Measurements from ENCODE around the gene PCDH11X. TPM values are rescaled to one million over a fixed set of nuclear protein-coding genes. Genes with fewer than 3 reads are reported as not detected.
"Not testable (repeated sequence)": the region's sequence is repeated elsewhere in the genome, so short reads cannot be mapped to it uniquely, and the experiment has no call there.

PCDH11X gene
- total RNA-seq: not detected in 2 replicates

GRCh38 chrX:91779135-91779534 lies at the start of gene PCDH11X:
Gene PCDH11X (plus strand): TSS chrX:91779375. CDS start chrX:91835505, 56,130 bp downstream.
- intact Hi-C loops (cut with micrococcal nuclease): not testable (repeated sequence)

DNA sequence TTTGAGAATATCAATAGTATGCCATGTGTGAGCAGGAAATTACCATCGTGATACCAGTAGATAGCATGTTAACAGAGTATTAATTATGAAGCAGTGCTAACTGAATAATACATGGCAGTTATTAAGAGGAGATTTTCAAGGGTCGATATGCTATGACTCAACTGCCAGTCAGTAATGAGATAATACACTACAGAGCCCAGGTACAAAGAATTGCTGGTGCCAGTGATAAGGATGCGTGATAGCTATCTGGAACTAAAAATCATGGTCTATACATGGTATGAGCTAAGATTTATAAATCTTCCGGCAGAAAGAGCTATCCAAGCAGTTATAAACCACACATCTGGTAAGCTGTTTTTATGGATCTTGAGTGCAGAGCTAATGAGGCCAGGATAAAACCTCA lies 31.7 kb upstream of the PCDH11X start:
- intact Hi-C loops (cut with micrococcal nuclease): not testable (repeated sequence)

GRCh38 chrX:91753022-91753421 lies 26.2 kb upstream of the PCDH11X start:
- intact Hi-C loops (cut with micrococcal nuclease): not testable (repeated sequence)

DNA sequence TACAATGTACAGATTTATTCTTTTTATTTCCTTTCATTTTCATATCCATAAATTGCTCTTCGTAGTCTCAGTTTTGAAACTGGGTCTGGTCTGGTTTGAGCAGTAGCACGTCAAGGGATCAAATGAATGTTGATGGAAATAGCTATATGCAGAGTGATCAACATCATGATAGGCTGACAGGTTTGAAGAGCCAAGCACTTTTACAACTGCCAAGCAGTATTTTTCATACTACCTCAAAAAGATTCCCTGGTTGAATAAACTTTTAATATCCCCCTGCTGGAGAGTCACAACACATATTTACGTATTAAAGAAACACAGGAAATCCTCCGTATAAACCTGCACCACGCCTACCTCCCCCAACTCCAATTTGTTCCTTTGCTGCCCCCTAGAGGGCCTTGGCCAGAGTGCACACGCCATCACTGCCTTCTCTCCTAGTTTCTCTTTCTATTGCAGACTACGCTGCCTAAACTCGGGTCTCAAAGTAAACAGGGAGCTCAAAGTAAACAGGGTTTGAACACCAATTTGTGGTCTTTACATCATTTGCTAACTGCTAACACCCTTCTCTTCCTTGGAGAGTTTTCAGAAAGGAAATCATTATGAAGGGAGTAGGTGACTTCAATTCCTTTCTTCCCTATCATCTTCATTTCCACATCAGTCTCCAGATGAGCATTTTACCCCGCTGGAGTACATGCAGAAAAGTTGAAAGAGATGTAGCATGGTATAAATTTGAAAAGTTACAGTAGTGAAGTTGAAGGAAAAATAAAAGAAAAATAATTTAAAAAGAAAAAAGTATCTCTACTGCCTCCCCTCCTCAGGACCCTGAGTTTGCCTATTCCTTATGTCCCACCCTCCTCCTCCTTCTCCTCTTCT lies 8.3 kb upstream of the PCDH11X start:
- intact Hi-C loops (cut with micrococcal nuclease): not testable (repeated sequence)

DNA sequence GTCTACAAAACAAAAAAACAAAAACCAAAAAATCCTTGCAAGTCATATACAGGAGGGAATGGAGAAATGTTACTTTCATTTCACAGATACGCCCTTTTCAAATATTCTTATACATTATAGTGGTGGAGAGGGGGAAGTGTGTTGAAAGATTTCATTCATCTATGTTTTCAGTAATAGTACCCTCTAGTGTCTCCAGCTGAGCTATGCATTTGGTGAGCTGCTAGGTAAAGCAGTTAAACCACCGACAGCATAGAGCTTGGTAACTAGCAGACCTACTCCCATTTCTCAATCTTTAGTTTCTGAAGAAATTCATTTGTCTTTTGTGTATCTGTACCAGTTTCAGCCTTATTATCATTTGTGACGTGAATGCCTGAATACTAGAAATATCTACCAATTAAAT lies 5.2 kb upstream of the PCDH11X start:
- intact Hi-C loops (cut with micrococcal nuclease): not testable (repeated sequence)

- intact Hi-C loops (cut with micrococcal nuclease): not testable (repeated sequence)
Measured at GRCh38 chrX:91780008-91780407, 833 bp downstream of the PCDH11X start.

- intact Hi-C loops (cut with micrococcal nuclease): not testable (repeated sequence)
Measured at GRCh38 chrX:91780698-91781097, 1.5 kb downstream of the PCDH11X start.

DNA sequence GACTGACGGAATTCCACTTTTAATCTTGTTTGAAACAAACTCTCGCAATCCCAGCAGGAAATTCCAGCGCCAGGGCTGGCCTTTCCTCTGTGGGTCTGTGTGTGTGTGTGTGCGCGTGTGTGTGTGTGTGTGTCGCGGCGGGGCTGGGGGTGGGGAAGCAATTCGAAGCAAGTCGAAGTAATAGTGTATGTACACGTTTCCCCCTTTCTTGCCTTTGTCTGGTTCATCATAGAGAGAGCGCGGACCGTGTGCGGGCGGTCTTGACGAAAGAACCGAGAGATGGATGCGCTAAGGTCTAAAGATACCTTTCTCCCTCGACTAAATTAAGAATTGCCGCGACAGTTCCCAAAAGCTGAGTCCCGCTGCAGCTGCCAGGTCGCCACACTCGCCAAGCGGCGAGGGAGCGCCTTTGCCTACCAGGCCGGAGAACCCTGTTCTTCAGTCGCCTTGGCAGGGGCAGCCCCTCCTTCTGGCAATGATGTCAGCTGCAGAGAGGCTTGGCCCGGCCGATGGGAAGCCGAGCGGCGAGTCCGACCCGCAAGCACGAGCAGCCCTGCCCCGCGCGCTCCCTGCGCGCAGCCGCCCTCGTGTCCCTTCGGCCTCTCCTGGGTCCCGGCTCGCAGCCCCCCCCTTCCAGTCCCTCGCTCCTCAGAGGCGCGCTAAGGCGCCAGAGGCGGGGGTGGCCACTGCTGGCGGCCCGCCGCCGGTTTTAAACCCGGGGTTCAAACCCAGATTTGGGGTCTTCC lies 2.6 kb downstream of the PCDH11X start:
- intact Hi-C loops (cut with micrococcal nuclease): not testable (repeated sequence)

GRCh38 chrX:91782825-91783224 lies 3.6 kb downstream of the PCDH11X start:
- intact Hi-C loops (cut with micrococcal nuclease): not testable (repeated sequence)

DNA sequence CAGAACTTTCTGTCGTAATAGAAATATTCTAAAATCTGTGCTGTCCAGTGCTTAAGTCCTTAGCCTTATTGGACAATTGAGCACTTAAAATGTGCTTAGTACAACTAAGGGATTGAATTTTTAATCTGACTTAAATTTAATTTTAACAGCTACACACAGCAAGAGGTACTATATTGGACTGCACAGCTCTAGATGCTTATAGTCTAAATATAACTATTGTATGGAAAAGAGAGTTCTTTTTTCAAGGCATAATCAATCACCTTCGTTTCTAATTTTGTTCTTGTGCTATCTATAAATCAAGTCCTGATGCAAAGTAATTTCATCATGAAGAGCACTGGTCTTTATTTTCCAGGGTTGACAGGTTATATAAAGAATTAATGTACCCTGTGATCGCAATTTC lies 38.4 kb downstream of the PCDH11X start:
- intact Hi-C loops (cut with micrococcal nuclease): not testable (repeated sequence)

DNA sequence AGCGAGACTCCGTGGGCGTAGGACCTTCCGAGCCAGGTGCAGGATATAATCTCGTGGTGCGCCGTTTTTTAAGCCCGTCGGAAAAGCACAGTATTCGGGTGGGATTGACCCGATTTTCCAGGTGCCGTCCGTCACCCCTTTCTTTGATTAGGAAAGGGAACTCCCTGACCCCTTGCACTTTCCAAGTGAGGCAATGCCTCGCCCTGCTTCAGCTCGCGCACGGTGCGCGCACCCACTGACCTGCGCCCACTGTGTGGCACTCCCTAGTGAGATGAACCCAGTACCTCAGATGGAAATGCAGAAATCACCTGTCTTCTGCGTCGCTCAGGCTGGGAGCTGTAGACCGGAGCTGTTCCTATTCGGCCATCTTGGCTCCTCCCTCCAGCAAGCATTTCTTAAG lies 46.1 kb downstream of the PCDH11X start:
- intact Hi-C loops (cut with micrococcal nuclease): not testable (repeated sequence)

Measured in T-helper 1 cell treated with Interleukin-12 subunit alpha and Interleukin-12 subunit beta and Interleukin-4 antibody, amounts not matched to agents 30 ng/mL and 1 ng/mL, for 36 hours (primary cell).